OCI-LY1 (cell line): ENCODE measurements around the gene PBXIP1.
"Not testable (repeated sequence)": the region's sequence is repeated elsewhere in the genome, so short reads cannot be mapped to it uniquely, and the experiment has no call there.

Experiments
- H2AFZ ChIP-seq: fragments of 200-600 bp; sonication (generic), shearing (Covaris generic); 2 replicates; pipeline ENCODE4 v1.6.0; 2014; ENCODE audit warnings: antibody characterized with exemption, mild to moderate bottlenecking, low read length
- H3F3A ChIP-seq: fragments of 200-600 bp; sonication (generic), shearing (Covaris generic); 2 replicates; pipeline ENCODE4 v1.6.0; 2014; ENCODE audit warnings: mild to moderate bottlenecking, antibody characterized with exemption, low read length, moderate library complexity; ENCODE audit not compliant: insufficient read depth
- H3K27ac ChIP-seq: fragments of 200-600 bp; sonication (generic); 2 replicates; pipeline ENCODE4 v1.5.1; 2014; ENCODE audit warnings: low read length, mixed run types, mild to moderate bottlenecking, low read depth; ENCODE audit not compliant: poor library complexity, severe bottlenecking
- H3K27me3 ChIP-seq: fragments of 200-600 bp; sonication (generic); 2 replicates; pipeline ENCODE4 v1.6.0; 2014; ENCODE audit warnings: antibody characterized with exemption, mild to moderate bottlenecking, low read length, moderate library complexity; ENCODE audit not compliant: insufficient read depth
- H3K36me3 ChIP-seq: fragments of 200-600 bp; sonication (generic); 2 replicates; pipeline ENCODE4 v1.6.1; 2014; ENCODE audit warnings: mild to moderate bottlenecking, antibody characterized with exemption, low read length, moderate library complexity, mixed read lengths; ENCODE audit not compliant: insufficient read depth
- H3K4me1 ChIP-seq: fragments of 200-600 bp; sonication (generic); 2 replicates; pipeline ENCODE4 v1.5.1; 2014; ENCODE audit warnings: mild to moderate bottlenecking, low read length, moderate library complexity; ENCODE audit not compliant: insufficient read depth, severe bottlenecking
- H3K4me2 ChIP-seq: fragments of 200-600 bp; sonication (generic), shearing (Covaris generic); 2 replicates; pipeline ENCODE4 v1.6.1; 2014; ENCODE audit warnings: low read length
- H3K4me3 ChIP-seq: fragments of 200-600 bp; sonication (generic); 2 replicates; pipeline ENCODE4 v1.5.1; 2014; ENCODE audit warnings: low read length, low read depth, mild to moderate bottlenecking, mixed read lengths; ENCODE audit not compliant: poor library complexity, severe bottlenecking
- H3K79me2 ChIP-seq: fragments of 200-600 bp; shearing (Covaris generic); 2 replicates; pipeline ENCODE4 v1.6.1; 2016; ENCODE audit warnings: mixed run types, low read length, mixed read lengths; ENCODE audit not compliant: insufficient read depth
- H3K9ac ChIP-seq: fragments of 200-600 bp; sonication (generic), shearing (Covaris generic); 2 replicates; pipeline ENCODE4 v1.6.1; 2014; ENCODE audit warnings: mild to moderate bottlenecking, low read length, mixed read lengths
- H3K9me2 ChIP-seq: fragments of 200-600 bp; sonication (generic), shearing (Covaris generic); 2 replicates; pipeline ENCODE4 v1.6.1; 2014; ENCODE audit warnings: low read depth, mild to moderate bottlenecking, low read length, mixed read lengths
- H3K9me3 ChIP-seq: fragments of 200-600 bp; shearing (Covaris generic); 2 replicates; pipeline ENCODE4 v1.6.1; 2014; ENCODE audit warnings: low read length, mixed read lengths
- H4K20me1 ChIP-seq: fragments of 200-600 bp; sonication (generic), shearing (Covaris generic); 2 replicates; pipeline ENCODE4 v1.6.0; 2016; ENCODE audit warnings: mild to moderate bottlenecking, low read length; ENCODE audit not compliant: insufficient read depth
- CTCF ChIP-seq: fragments of 200-600 bp; sonication (generic), shearing (Covaris generic); IDR thresholded peaks from 2 replicates; pipeline ENCODE4 v1.5.1; 2017; ENCODE audit warnings: mild to moderate bottlenecking, antibody characterized with exemption, low read length, moderate library complexity, mixed read lengths
- EZH2 ChIP-seq: fragments of 200-600 bp; sonication (generic), shearing (Covaris generic); IDR thresholded peaks from 2 replicates; pipeline ENCODE4 v1.8.0; 2017; ENCODE audit warnings: borderline replicate concordance, mixed run types, mild to moderate bottlenecking, antibody characterized with exemption, low read length, moderate library complexity, mixed read lengths

The PBXIP1 gene

GRCh38 chr1:154911691-154912550, 44.0 kb downstream of the PBXIP1 start:
- peaks cover 11% of the 10 kb centered on the region for H3K36me3 ChIP-seq
- H3K9ac ChIP-seq, result no peak overlapping the region
- no peak overlapping the region for H3K27ac ChIP-seq
- no peaks in the 10 kb centered on the region for H3K9me2 ChIP-seq
- TF ChIP-seq EZH2, result no peak
- TF ChIP-seq CTCF, result no peak
- H3K4me1 ChIP-seq, result no peaks in the 10 kb centered on the region
- H2AFZ ChIP-seq, result no peak overlapping the region
- H3K79me2 ChIP-seq, result no peaks in the 10 kb centered on the region
- no peaks in the 10 kb centered on the region for H3K9me3 ChIP-seq
- no peaks in the 10 kb centered on the region for H4K20me1 ChIP-seq
- H3K4me2 ChIP-seq, result no peak overlapping the region
- no peaks in the 10 kb centered on the region for H3K27me3 ChIP-seq
- H3F3A ChIP-seq, result no peaks in the 10 kb centered on the region
- H3K4me3 ChIP-seq, result no peak overlapping the region

GRCh38 chr1:154910851-154911250, 45.0 kb downstream of the PBXIP1 start:
- Histone ChIP-seq H3K9me2 (no peaks in the 10 kb centered on the region), H3K4me3 (no peak overlapping the region), H3K79me2 (no peaks in the 10 kb centered on the region), H3K36me3 (0 out of 2 replicates have a peak, but pooled peaks cover under 1% of the 10 kb centered on the region), H3K4me1 (no peaks in the 10 kb centered on the region), H3K9ac (no peak overlapping the region), H3K27ac (no peak overlapping the region), H4K20me1 (no peaks in the 10 kb centered on the region), H3K9me3 (no peaks in the 10 kb centered on the region), H3K4me2 (no peak overlapping the region), H3K27me3 (no peaks in the 10 kb centered on the region), H2AFZ (no peak overlapping the region), H3F3A (no peaks in the 10 kb centered on the region)
- TF ChIP-seq EZH2 (no peak), CTCF (no peak)

- Histone ChIP-seq H3K27me3 (no peaks in the 10 kb centered on the region), H3K9ac (no peak overlapping the region), H3K4me3 (no peak overlapping the region), H3K9me2 (no peaks in the 10 kb centered on the region), H3K36me3 (no peaks in the 10 kb centered on the region), H3K9me3 (no peaks in the 10 kb centered on the region), H3K4me2 (no peak overlapping the region), H2AFZ (no peak overlapping the region), H4K20me1 (no peaks in the 10 kb centered on the region), H3K79me2 (no peaks in the 10 kb centered on the region), H3K27ac (no peak overlapping the region), H3F3A (no peaks in the 10 kb centered on the region), H3K4me1 (no peaks in the 10 kb centered on the region)
- TF ChIP-seq EZH2 (no peak), CTCF (no peak)
Observed at GRCh38 chr1:154908937-154909336, 47.0 kb downstream of the PBXIP1 start.

GRCh38 chr1:154908129-154908528, 47.8 kb downstream of the PBXIP1 start:
- not testable (repeated sequence) for H3K9ac ChIP-seq, H3K4me3 ChIP-seq, H3K4me1 ChIP-seq, H4K20me1 ChIP-seq, H3K36me3 ChIP-seq, H3K79me2 ChIP-seq, H2AFZ ChIP-seq, H3K4me2 ChIP-seq, H3K9me3 ChIP-seq, H3K27me3 ChIP-seq, H3K27ac ChIP-seq, H3F3A ChIP-seq, H3K9me2 ChIP-seq
